ENCODE data around the gene UBALD2.

- TF ChIP-seq POLR2AphosphoS5 (IDR thresholded peaks at IDR 0.05; ENCODE audit: borderline replicate concordance, low read depth, low read length) (no peak), EZH2 (IDR thresholded peaks at IDR 0.05) (no peak)
Measured at GRCh38 chr17:76296186-76296585, 31.0 kb downstream of the UBALD2 start.
